Measurements from ENCODE around the gene ARHGEF39. TPM values are rescaled to one million over a fixed set of nuclear protein-coding genes. Genes with fewer than 3 reads are reported as not detected.
A peak's percentile ranks its signal among the peaks of the same experiment; 100 is the strongest.

ARHGEF39 gene
- total RNA-seq, 1 donor from 2014 or later, result 14.2 TPM

DNA sequence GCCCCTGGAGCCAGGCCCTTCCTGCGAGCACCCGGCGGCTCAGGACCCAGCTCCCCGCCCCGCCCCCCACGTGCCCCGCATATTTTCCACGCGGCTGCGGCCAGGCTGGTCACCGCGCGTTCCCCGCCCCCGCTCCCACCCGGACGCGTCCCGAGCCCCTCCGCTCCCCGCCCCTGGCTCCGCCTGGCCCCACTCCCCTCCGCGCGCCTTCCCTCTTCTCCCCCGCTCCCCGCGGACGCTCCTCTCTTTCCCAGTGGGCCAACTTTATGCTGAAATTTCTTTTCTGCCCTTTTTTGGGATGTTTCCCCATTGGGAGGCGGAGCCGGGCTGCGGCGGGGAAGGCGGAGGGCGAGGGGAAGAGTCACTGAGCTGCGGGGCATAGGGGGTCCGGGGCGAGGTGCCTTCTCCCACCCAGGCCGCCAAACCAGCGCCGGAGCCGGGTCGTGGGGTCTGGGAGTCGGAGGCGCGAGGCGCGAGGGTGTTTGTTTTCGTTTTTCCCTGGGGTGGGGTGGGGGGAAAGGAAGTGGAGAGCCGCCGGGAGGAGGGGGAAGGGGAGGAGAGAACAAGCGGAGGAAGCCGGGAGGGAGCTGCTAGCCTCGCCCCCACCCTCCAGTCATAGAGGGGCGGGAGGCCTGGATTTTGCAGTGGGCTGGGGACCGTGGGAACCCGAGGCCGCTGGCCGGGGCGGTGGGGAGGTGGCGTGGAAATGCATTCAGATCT, 25.8 kb upstream of the ARHGEF39 start:
- Mint-ChIP-seq H3K27me3 (no peaks in the 10 kb centered on the region), H3K36me3 (peaks cover 10% of the 10 kb centered on the region), H3K4me3 (peak overlapping the region; percentile 91), H3K4me1 (ENCODE audit: unreplicated experiment) (peaks cover 34% of the 10 kb centered on the region), H3K9me3 (no peaks in the 10 kb centered on the region), H3K27ac (peak overlapping the region; percentile 66)
- TF ChIP-seq CTCF (conservative IDR thresholded peaks at IDR 0.05), result no peak
- no peak for DNase-seq (ENCODE audit: extremely low spot score, unreplicated experiment)

GRCh38 chr9:35690294-35690613, 25.3 kb upstream of the ARHGEF39 start:
- Mint-ChIP-seq H3K4me3 (peak overlapping the region; percentile 84), H3K27me3 (no peaks in the 10 kb centered on the region), H3K4me1 (ENCODE audit: unreplicated experiment) (peaks cover 34% of the 10 kb centered on the region), H3K27ac (no peak overlapping the region), H3K36me3 (peaks cover 10% of the 10 kb centered on the region), H3K9me3 (no peaks in the 10 kb centered on the region)
- no peak for TF ChIP-seq CTCF (conservative IDR thresholded peaks at IDR 0.05)
- no peak for DNase-seq (ENCODE audit: extremely low spot score, unreplicated experiment)

DNA sequence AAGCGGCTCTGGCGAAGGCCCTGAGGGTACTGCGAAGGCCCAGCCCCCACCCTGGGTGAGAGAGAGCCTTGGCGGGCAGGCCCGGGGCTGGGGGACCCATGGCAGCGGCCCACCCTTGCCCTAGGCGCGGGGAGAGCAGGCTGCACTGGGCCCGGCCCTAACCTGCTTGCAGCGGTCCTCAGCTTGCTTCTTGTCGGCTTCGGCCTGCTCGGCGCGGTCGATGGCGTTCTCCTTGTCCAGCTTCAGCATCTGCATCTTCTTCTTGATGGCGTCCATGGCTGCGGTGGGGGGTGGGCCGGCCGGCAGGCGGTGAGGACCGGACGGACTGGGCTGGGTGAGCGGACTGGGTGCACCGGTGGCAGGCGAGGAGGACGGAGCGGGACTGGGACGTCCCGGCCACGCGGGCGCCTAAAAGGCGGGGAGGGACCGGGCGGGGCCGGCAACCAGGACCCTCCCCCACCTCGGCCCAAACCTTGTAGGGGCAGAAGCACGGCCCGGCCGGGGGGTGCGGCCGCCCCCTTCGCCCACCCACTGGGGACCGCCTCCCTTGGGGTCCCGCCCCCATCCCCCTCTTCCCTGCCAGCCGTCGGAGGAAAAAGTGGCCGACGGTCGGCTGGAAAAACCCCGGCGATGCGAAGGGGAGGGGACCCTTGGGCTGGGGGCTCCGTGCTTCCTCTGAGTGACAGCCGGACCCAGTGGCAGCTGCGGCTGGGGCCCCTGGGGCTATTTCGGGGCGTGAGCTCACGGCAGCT, 24.7 kb upstream of the ARHGEF39 start, which contains the start of gene TPM2:
TPM2 (minus strand) TSS at position 384 of the 752 bp plus-strand sequence; CDS start at position 276, 108 bp downstream.
- Mint-ChIP-seq H3K9me3 (no peaks in the 10 kb centered on the region), H3K27me3 (no peaks in the 10 kb centered on the region), H3K27ac (peak within 1 kb of the TSS; percentile 74), H3K4me1 (ENCODE audit: unreplicated experiment) (peaks cover 34% of the 10 kb centered on the region), H3K4me3 (peak within 1 kb of the TSS; percentile 91), H3K36me3 (peaks cover 10% of the 10 kb centered on the region)
- DNase-seq (ENCODE audit: extremely low spot score, unreplicated experiment), result peak; percentile 80
- no peak for TF ChIP-seq CTCF (conservative IDR thresholded peaks at IDR 0.05)

- Mint-ChIP-seq H3K4me3 (peak overlapping the region; percentile 90), H3K9me3 (no peaks in the 10 kb centered on the region), H3K4me1 (ENCODE audit: unreplicated experiment) (peaks cover 34% of the 10 kb centered on the region), H3K27ac (peak overlapping the region; percentile 74), H3K36me3 (peaks cover 10% of the 10 kb centered on the region), H3K27me3 (no peaks in the 10 kb centered on the region)
- no peak for DNase-seq (ENCODE audit: extremely low spot score, unreplicated experiment)
- TF ChIP-seq CTCF (conservative IDR thresholded peaks at IDR 0.05), result no peak
These were observed 23.9 kb upstream of the ARHGEF39 start for GRCh38 chr9:35688558-35689541.

DNA sequence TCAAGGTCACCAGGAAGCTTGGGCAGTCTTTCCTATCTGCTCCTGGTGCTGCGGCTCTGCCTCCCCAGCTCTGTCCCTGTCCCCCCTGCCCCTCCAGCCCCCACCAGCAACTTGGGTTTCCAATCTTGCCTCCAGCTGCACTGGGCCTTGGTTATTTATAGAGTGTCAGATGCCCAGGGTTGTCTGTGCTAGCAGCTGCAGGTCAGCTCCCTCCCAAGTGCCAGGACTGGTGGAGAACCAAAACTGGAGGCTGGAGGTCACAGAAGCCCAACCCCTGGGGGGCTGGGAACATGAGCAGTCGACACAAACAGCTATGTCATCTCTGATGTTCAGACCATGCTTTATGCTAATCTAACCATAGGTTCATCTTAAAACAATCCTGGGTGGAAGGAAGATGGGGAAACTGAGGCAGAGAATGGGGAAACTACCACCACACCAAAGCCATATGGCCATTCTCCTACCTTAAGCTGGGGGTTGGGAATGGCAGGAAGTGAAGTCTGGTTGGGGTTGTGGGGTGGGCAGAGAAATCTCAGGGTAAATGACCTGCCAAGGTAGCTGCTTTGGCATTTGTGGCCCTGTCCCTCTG, 23.1 kb upstream of the ARHGEF39 start:
- no peak for DNase-seq (ENCODE audit: extremely low spot score, unreplicated experiment)
- no peak for TF ChIP-seq CTCF (conservative IDR thresholded peaks at IDR 0.05)
- H3K9me3 Mint-ChIP-seq, result no peaks in the 10 kb centered on the region
- H3K4me1 Mint-ChIP-seq (ENCODE audit: unreplicated experiment), result peaks cover 34% of the 10 kb centered on the region
- no peaks in the 10 kb centered on the region for H3K27me3 Mint-ChIP-seq
- peaks cover 16% of the 10 kb centered on the region for H3K36me3 Mint-ChIP-seq
- no peak overlapping the region for H3K27ac Mint-ChIP-seq
- peak overlapping the region; percentile 90 for H3K4me3 Mint-ChIP-seq

Data from type B pancreatic cell (in vitro differentiated cells).